GM23248 (cell line): ENCODE data around the gene PPP5C. TPM values are rescaled to one million over a fixed set of nuclear protein-coding genes. Genes with fewer than 3 reads are reported as not detected.

Source experiments
- DNase-seq: peaks from one replicate; pipeline ENCODE4 v3.0.0-alpha.2; 2015
- H2AFZ ChIP-seq: fragments of 200-600 bp; sonication (generic); 2 replicates; pipeline ENCODE4 v1.6.1; 2016; ENCODE audit warnings: antibody characterized with exemption
- H3F3A ChIP-seq: fragments of 200-600 bp; sonication (generic); 2 replicates; pipeline ENCODE4 v1.6.1; 2016; ENCODE audit warnings: mild to moderate bottlenecking, antibody characterized with exemption, mixed run types; ENCODE audit not compliant: insufficient read depth
- H3K27ac ChIP-seq: fragments of 200-600 bp; sonication (generic); 2 replicates; pipeline ENCODE4 v1.5.1; 2016; ENCODE audit warnings: mild to moderate bottlenecking
- H3K27me3 ChIP-seq: fragments of 200-600 bp; sonication (generic); replicated peaks from 2 replicates; pipeline ENCODE4 v1.6.1; 2016; ENCODE audit warnings: mild to moderate bottlenecking; ENCODE audit not compliant: insufficient read depth
- H3K36me3 ChIP-seq: fragments of 200-600 bp; sonication (generic); 2 replicates; pipeline ENCODE4 v1.6.1; 2016; ENCODE audit warnings: low read depth, mild to moderate bottlenecking
- H3K4me1 ChIP-seq: fragments of 200-600 bp; sonication (generic); 2 replicates; pipeline ENCODE4 v1.6.1; 2016; ENCODE audit warnings: mild to moderate bottlenecking; ENCODE audit not compliant: insufficient read depth
- H3K4me2 ChIP-seq: fragments of 200-600 bp; sonication (generic); one replicate; pipeline ENCODE4 v1.6.1; 2016; ENCODE audit warnings: mild to moderate bottlenecking; ENCODE audit not compliant: unreplicated experiment
- H3K4me3 ChIP-seq: fragments of 200-600 bp; sonication (generic); 2 replicates; pipeline ENCODE4 v1.5.1; 2016; ENCODE audit warnings: mild to moderate bottlenecking
- H3K79me2 ChIP-seq: fragments of 200-600 bp; sonication (generic); 2 replicates; pipeline ENCODE4 v1.6.1; 2016; ENCODE audit warnings: mild to moderate bottlenecking; ENCODE audit not compliant: insufficient read depth
- H3K9ac ChIP-seq: fragments of 200-600 bp; sonication (generic); 2 replicates; pipeline ENCODE4 v1.6.1; 2016; ENCODE audit warnings: mild to moderate bottlenecking
- H3K9me2 ChIP-seq: fragments of 200-600 bp; sonication (generic); 2 replicates; pipeline ENCODE4 v1.6.1; 2016; ENCODE audit warnings: mixed run types, mild to moderate bottlenecking, moderate library complexity; ENCODE audit not compliant: insufficient read depth
- H3K9me3 ChIP-seq: fragments of 200-600 bp; sonication (generic); one replicate; pipeline ENCODE4 v1.6.1; 2017; ENCODE audit warnings: low read depth
- H4K20me1 ChIP-seq: fragments of 200-600 bp; sonication (generic); 2 replicates; pipeline ENCODE4 v1.6.0; 2016; ENCODE audit not compliant: insufficient read depth
- EZH2 ChIP-seq: fragments of 200-600 bp; sonication (generic); IDR thresholded peaks from 2 replicates; pipeline ENCODE4 v1.6.1; 2018; ENCODE audit warnings: antibody characterized with exemption, mild to moderate bottlenecking; ENCODE audit not compliant: insufficient read depth, poor library complexity, severe bottlenecking
- EZH2phosphoT487 ChIP-seq: fragments of 200-600 bp; sonication (generic); IDR thresholded peaks from 2 replicates; pipeline ENCODE4 v1.6.1; 2018; ENCODE audit warnings: antibody characterized with exemption, moderate library complexity, mild to moderate bottlenecking, low read depth; ENCODE audit not compliant: insufficient read depth
- WGBS, 2 experiments: methylation state at CpG; one replicate each; pipeline ENCODE4 v1.1.6; 2015 to 2017; ENCODE audit warnings: low lambda C conversion rate in 2 of 2, low coverage in 1 of 2; ENCODE audit errors: missing lambda C conversion rate in 2 of 2; 5-methylcytosine and 5-hydroxymethylcytosine counted together
- in situ Hi-C: fragments of 300-500 bp; cut with MboI; formaldehyde crosslinking; loops from 2 replicates; pipeline ENCODE4 v1.15.0; 2020
- polyA plus RNA-seq: library from polyadenylated mRNA; unstranded; fragments of >200 nt; fragmentation: Nextera tagmentation; extraction: Ambion mirVana; gene quantifications from 2 replicates; pipeline ENCODE4 v1.2.1, GENCODE V29; 2016
- total RNA-seq: library from RNA; depleted of rRNA; stranded (reverse); fragments of >200 nt; shearing (Covaris generic); gene quantifications from 2 replicates; pipeline ENCODE4 v1.2.3, GENCODE V29; 2014; rRNA removed

PPP5C gene, protein sequence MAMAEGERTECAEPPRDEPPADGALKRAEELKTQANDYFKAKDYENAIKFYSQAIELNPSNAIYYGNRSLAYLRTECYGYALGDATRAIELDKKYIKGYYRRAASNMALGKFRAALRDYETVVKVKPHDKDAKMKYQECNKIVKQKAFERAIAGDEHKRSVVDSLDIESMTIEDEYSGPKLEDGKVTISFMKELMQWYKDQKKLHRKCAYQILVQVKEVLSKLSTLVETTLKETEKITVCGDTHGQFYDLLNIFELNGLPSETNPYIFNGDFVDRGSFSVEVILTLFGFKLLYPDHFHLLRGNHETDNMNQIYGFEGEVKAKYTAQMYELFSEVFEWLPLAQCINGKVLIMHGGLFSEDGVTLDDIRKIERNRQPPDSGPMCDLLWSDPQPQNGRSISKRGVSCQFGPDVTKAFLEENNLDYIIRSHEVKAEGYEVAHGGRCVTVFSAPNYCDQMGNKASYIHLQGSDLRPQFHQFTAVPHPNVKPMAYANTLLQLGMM
- total RNA-seq, result 56.4 and 60.8 TPM in 2 replicates
- polyA plus RNA-seq, result 47.3 and 48.7 TPM in 2 replicates

GRCh38 chr19:46346821-46347571 lies at the start of gene PPP5C:
Gene PPP5C (plus strand): TSS chr19:46347087. CDS start chr19:46347097, 10 bp downstream.
- H4K20me1 ChIP-seq, result no peaks in the 10 kb centered on the region
- in situ Hi-C loops, result no loop called here
- peak within 1 kb of the TSS; percentile 95 for H3K9ac ChIP-seq
- TF ChIP-seq EZH2phosphoT487 (no peak), EZH2 (no peak)
- H3K4me1 ChIP-seq, result peaks cover 25% of the 10 kb centered on the region
- H3K9me3 ChIP-seq, result no peaks in the 10 kb centered on the region
- peak within 1 kb of the TSS; percentile 88 for H3K4me2 ChIP-seq
- peak; percentile 97 for DNase-seq
- WGBS, 2 experiments, result 1% methylated on average over 52 to 62 of the region's 62 CpGs
- H3K4me3 ChIP-seq, result peak within 1 kb of the TSS; percentile 98
- peaks cover 44% of the 10 kb centered on the region for H3K79me2 ChIP-seq
- no peaks in the 10 kb centered on the region for H3K36me3 ChIP-seq
- no peaks in the 10 kb centered on the region for H3K9me2 ChIP-seq
- peak within 1 kb of the TSS; percentile 53 for H3K27ac ChIP-seq
- H2AFZ ChIP-seq, result peak within 1 kb of the TSS; percentile 100
- no peaks in the 10 kb centered on the region for H3K27me3 ChIP-seq
- peaks cover 13% of the 10 kb centered on the region for H3F3A ChIP-seq

- Histone ChIP-seq H4K20me1 (no peaks in the 10 kb centered on the region), H3K9ac (no peak overlapping the region), H3F3A (no peaks in the 10 kb centered on the region), H3K4me3 (no peak overlapping the region), H3K9me3 (no peaks in the 10 kb centered on the region), H3K4me2 (peak overlapping the region; percentile 48), H3K4me1 (peaks cover 24% of the 10 kb centered on the region), H2AFZ (no peak overlapping the region), H3K79me2 (no peaks in the 10 kb centered on the region), H3K36me3 (no peaks in the 10 kb centered on the region), H3K9me2 (no peaks in the 10 kb centered on the region), H3K27ac (no peak overlapping the region), H3K27me3 (no peaks in the 10 kb centered on the region)
- in situ Hi-C loops, result no loop called here
- 13 to 22% methylated on average over 15 of the region's 19 CpGs for WGBS, 2 experiments
- TF ChIP-seq EZH2phosphoT487 (no peak), EZH2 (no peak)
- no peak for DNase-seq
These were observed 49.0 kb upstream of the PPP5C start for GRCh38 chr19:46297700-46298478.

DNA sequence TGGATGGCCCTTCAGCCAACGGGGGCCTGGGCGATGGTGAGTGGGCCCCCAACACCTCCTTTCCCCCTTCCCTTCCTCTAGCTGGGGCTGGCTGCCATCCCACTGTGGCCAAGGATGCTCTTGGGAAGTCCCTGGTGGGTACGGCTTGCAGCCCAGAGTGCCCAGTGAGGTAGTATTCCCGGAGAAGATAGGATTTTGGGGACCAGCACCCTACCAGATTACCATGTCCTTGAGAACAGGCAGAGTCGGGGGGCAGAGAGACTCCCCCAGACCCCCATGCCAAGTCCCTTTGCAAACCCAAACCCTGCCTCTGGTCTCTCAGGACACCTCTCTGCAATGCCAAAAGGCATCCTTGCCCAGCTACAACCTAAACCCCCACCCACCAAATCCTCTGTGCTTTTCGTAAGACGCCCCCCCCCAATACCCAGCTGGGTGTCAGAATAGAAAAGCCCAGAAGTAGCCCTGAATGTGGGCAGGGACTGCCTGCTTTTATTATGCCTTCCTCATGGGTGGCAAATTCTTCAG lies 48.3 kb upstream of the PPP5C start:
- H3K36me3 ChIP-seq, result no peaks in the 10 kb centered on the region
- in situ Hi-C loops, result no loop called here
- no peak for TF ChIP-seq EZH2
- no peak for TF ChIP-seq EZH2phosphoT487
- no peaks in the 10 kb centered on the region for H3K27me3 ChIP-seq
- H3K9me3 ChIP-seq, result no peaks in the 10 kb centered on the region
- H3K4me2 ChIP-seq, result peak overlapping the region; percentile 48
- H3K4me1 ChIP-seq, result peaks cover 24% of the 10 kb centered on the region
- no peaks in the 10 kb centered on the region for H3K9me2 ChIP-seq
- H3K9ac ChIP-seq, result no peak overlapping the region
- 10% methylated on average over 7 of the region's 7 CpGs for WGBS, 2 experiments
- no peaks in the 10 kb centered on the region for H3K79me2 ChIP-seq
- H3K27ac ChIP-seq, result no peak overlapping the region
- no peak overlapping the region for H2AFZ ChIP-seq
- no peak for DNase-seq
- no peaks in the 10 kb centered on the region for H4K20me1 ChIP-seq
- no peaks in the 10 kb centered on the region for H3F3A ChIP-seq
- peak overlapping the region; percentile 25; the same call in 1 of the 2 replicates for H3K4me3 ChIP-seq
